ENCODE measurements around the gene TRHDE. TPM values are rescaled to one million over a fixed set of nuclear protein-coding genes. Genes with fewer than 3 reads are reported as not detected.

The TRHDE gene
- total RNA-seq, 4 donors from 2014 or later: under 0.01 to 0.95 (median 0.50) TPM; not detected in 1

DNA sequence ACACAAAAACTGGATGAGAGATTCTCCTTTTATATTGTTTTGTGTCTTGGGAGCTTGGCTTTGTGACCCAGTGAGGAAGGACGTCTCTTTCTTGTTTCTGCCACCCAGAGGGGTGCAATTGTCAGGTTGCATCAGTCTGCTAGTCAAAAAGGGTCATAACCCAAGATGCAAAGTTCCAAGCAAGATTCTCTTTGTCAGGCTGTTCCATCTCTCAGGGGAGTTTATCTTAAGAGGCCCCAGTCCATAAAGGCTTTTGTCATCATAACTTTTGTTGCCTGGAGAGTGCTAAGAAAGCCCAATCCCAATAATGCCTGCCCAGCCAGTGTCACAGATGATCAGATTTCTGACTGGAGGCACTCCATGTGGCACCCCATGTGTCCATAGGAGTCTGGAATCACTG lies 444.9 kb downstream of the TRHDE start:
- intact Hi-C loops (cut with DNase I): no loop called here
- H3K9me3 ChIP-seq: no peaks in the 10 kb centered on the region

More for the DNA sequence above, 444.9 kb downstream of the TRHDE start:
- no peaks in the 10 kb centered on the region for H3K36me3 ChIP-seq
- TF ChIP-seq, protein P1, sequence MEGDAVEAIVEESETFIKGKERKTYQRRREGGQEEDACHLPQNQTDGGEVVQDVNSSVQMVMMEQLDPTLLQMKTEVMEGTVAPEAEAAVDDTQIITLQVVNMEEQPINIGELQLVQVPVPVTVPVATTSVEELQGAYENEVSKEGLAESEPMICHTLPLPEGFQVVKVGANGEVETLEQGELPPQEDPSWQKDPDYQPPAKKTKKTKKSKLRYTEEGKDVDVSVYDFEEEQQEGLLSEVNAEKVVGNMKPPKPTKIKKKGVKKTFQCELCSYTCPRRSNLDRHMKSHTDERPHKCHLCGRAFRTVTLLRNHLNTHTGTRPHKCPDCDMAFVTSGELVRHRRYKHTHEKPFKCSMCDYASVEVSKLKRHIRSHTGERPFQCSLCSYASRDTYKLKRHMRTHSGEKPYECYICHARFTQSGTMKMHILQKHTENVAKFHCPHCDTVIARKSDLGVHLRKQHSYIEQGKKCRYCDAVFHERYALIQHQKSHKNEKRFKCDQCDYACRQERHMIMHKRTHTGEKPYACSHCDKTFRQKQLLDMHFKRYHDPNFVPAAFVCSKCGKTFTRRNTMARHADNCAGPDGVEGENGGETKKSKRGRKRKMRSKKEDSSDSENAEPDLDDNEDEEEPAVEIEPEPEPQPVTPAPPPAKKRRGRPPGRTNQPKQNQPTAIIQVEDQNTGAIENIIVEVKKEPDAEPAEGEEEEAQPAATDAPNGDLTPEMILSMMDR (IDR thresholded peaks at IDR 0.05): no peak
- TF ChIP-seq POLR2A (IDR thresholded peaks at IDR 0.05): no peak
- H3K27ac ChIP-seq: no peak overlapping the region
- DNase-seq: no peak
- 13 to 20% methylated on average over 1 of the region's 1 CpG for WGBS, 2 donors
- H3K4me3 ChIP-seq: no peak overlapping the region
- no peaks in the 10 kb centered on the region for H3K27me3 ChIP-seq
- H3K4me1 ChIP-seq: no peaks in the 10 kb centered on the region
